Esophagus (tissue), 2 donors: ENCODE data around the gene METTL25. TPM values are rescaled to one million over a fixed set of nuclear protein-coding genes. Genes with fewer than 3 reads are reported as not detected.

Experiments
- H3K27ac ChIP-seq, 2 donors: one replicate each; pipeline ENCODE4 v1.5.1; 2013; ENCODE audit warnings: low read depth in 2 of 2, mild to moderate bottlenecking in 2 of 2, inconsistent platforms in 1 of 2, low read length in 1 of 2, moderate library complexity in 1 of 2
- H3K27me3 ChIP-seq, 2 donors: one replicate each; pipeline ENCODE4 v1.6.1; 2013; ENCODE audit warnings: low read length in 2 of 2, control low read depth in 1 of 2, mild to moderate bottlenecking in 1 of 2; ENCODE audit not compliant: insufficient read depth in 2 of 2, control insufficient read depth in 1 of 2
- H3K36me3 ChIP-seq, 2 donors: one replicate each; pipeline ENCODE4 v1.6.1; 2013; ENCODE audit warnings: low read length in 1 of 2; ENCODE audit not compliant: control insufficient read depth in 2 of 2, insufficient read depth in 2 of 2
- H3K4me1 ChIP-seq, 2 donors: one replicate each; pipeline ENCODE4 v1.6.1; 2013; ENCODE audit warnings: low read length in 1 of 2; ENCODE audit not compliant: control insufficient read depth in 2 of 2, insufficient read depth in 2 of 2
- H3K4me3 ChIP-seq, 2 donors: one replicate each; pipeline ENCODE4 v1.5.1; 2013; ENCODE audit warnings: low read length in 2 of 2, mild to moderate bottlenecking in 2 of 2, low read depth in 1 of 2, moderate library complexity in 1 of 2
- H3K9me3 ChIP-seq, 2 donors: one replicate each; pipeline ENCODE4 v1.6.1; 2013; ENCODE audit warnings: mild to moderate bottlenecking in 2 of 2, low read depth in 1 of 2, low read length in 1 of 2, moderate library complexity in 1 of 2; ENCODE audit not compliant: control insufficient read depth in 2 of 2, insufficient read depth in 1 of 2
- WGBS, 2 donors: extraction: QIAGEN DNeasy Blood & Tissue Kit; methylation state at CpG; one replicate each; pipeline ENCODE4 v1.1.7; 2013; 5-methylcytosine and 5-hydroxymethylcytosine counted together
- polyA plus RNA-seq, 2 donors: library from polyadenylated mRNA; stranded (reverse); fragments of 200-250 nt; gene quantifications; one replicate each; pipeline ENCODE4 v1.2.3, GENCODE V29; 2013
- donor health status: healthy with polysubstance abuse.
- donor health status: Bipolar disorder and iron deficiency.

METTL25 gene
- polyA plus RNA-seq, 2 donors: 4.6 to 7.1 TPM

GRCh38 chr12:82525616-82526015 lies 167.3 kb downstream of the METTL25 start:
- Histone ChIP-seq H3K27ac (no peak overlapping the region), H3K4me1 (no peaks in the 10 kb centered on the region), H3K27me3 (no peaks in the 10 kb centered on the region), H3K9me3 (no peaks in the 10 kb centered on the region), H3K36me3 (no peaks in the 10 kb centered on the region), H3K4me3 (no peak overlapping the region)
- WGBS, 2 donors: 92 to 96% methylated on average over 2 of the region's 2 CpGs

GRCh38 chr12:82527165-82527780 lies 168.9 kb downstream of the METTL25 start:
- WGBS, 2 donors: 8 to 10% methylated on average over 5 of the region's 5 CpGs
- Histone ChIP-seq H3K9me3 (no peaks in the 10 kb centered on the region), H3K4me1 (no peaks in the 10 kb centered on the region), H3K27ac (no peak overlapping the region), H3K4me3 (no peak overlapping the region), H3K27me3 (no peaks in the 10 kb centered on the region), H3K36me3 (no peaks in the 10 kb centered on the region)

Other genes starting within 250 kb of the METTL25 start
- 10 to 100 TPM; 35.1 to 40.4 TPM for gene CCDC59, start 142 bp upstream of the METTL25 start, polyA plus RNA-seq